Measurements from ENCODE around the gene ARL3.
"Not testable (repeated sequence)": the region's sequence is repeated elsewhere in the genome, so short reads cannot be mapped to it uniquely, and the experiment has no call there.

The ARL3 gene

GRCh38 chr10:102721954-102722353 lies 7.8 kb upstream of the ARL3 start:
- Mint-ChIP-seq H3K27me3 (no peaks in the 10 kb centered on the region), H3K4me1 (ENCODE audit: low read depth) (peaks cover 31% of the 10 kb centered on the region), H3K9me3 (ENCODE audit: low read depth) (no peaks in the 10 kb centered on the region), H3K36me3 (peaks cover 8% of the 10 kb centered on the region), H3K27ac (no peak overlapping the region), H3K4me3 (no peak overlapping the region)

- Mint-ChIP-seq H3K9me3 (ENCODE audit: low read depth) (no peaks in the 10 kb centered on the region), H3K27ac (no peak overlapping the region), H3K4me3 (no peak overlapping the region), H3K27me3 (no peaks in the 10 kb centered on the region), H3K36me3 (peaks cover 10% of the 10 kb centered on the region), H3K4me1 (ENCODE audit: low read depth) (peaks cover 40% of the 10 kb centered on the region)
These were observed 6.6 kb upstream of the ARL3 start for GRCh38 chr10:102720775-102721301.

GRCh38 chr10:102720337-102720736 lies 6.1 kb upstream of the ARL3 start:
- Mint-ChIP-seq H3K4me1 (ENCODE audit: low read depth) (peaks cover 42% of the 10 kb centered on the region), H3K27me3 (no peaks in the 10 kb centered on the region), H3K4me3 (no peak overlapping the region), H3K36me3 (peaks cover 10% of the 10 kb centered on the region), H3K27ac (no peak overlapping the region), H3K9me3 (ENCODE audit: low read depth) (no peaks in the 10 kb centered on the region)

- H3K27me3 Mint-ChIP-seq: no peaks in the 10 kb centered on the region
- peaks cover 50% of the 10 kb centered on the region for H3K4me1 Mint-ChIP-seq (ENCODE audit: low read depth)
- H3K27ac Mint-ChIP-seq: peak overlapping the region; percentile 66
- H3K36me3 Mint-ChIP-seq: peaks cover 6% of the 10 kb centered on the region
- peak overlapping the region; percentile 35 for H3K4me3 Mint-ChIP-seq
- H3K9me3 Mint-ChIP-seq (ENCODE audit: low read depth): no peaks in the 10 kb centered on the region
These were observed 4.0 kb upstream of the ARL3 start for GRCh38 chr10:102718220-102718619.

- not testable (repeated sequence) for H3K9me3 Mint-ChIP-seq (ENCODE audit: low read depth); H3K36me3 Mint-ChIP-seq; H3K27me3 Mint-ChIP-seq
- peak overlapping the region; percentile 16 for H3K27ac Mint-ChIP-seq
- peaks cover 58% of the 10 kb centered on the region for H3K4me1 Mint-ChIP-seq (ENCODE audit: low read depth)
- H3K4me3 Mint-ChIP-seq: peak overlapping the region; percentile 38
These were observed 2.8 kb upstream of the ARL3 start for GRCh38 chr10:102716900-102717565.

GRCh38 chr10:102715880-102716279 lies 1.7 kb upstream of the ARL3 start:
- Mint-ChIP-seq H3K36me3 (peaks cover 6% of the 10 kb centered on the region), H3K27ac (peak overlapping the region; percentile 81), H3K27me3 (no peaks in the 10 kb centered on the region), H3K9me3 (ENCODE audit: low read depth) (no peaks in the 10 kb centered on the region), H3K4me3 (peak overlapping the region; percentile 91), H3K4me1 (ENCODE audit: low read depth) (peaks cover 54% of the 10 kb centered on the region)

- peak within 1 kb of the TSS; percentile 88 for H3K27ac Mint-ChIP-seq
- H3K36me3 Mint-ChIP-seq: peaks cover 6% of the 10 kb centered on the region
- peaks cover 51% of the 10 kb centered on the region for H3K4me1 Mint-ChIP-seq (ENCODE audit: low read depth)
- peak within 1 kb of the TSS; percentile 91 for H3K4me3 Mint-ChIP-seq
- no peaks in the 10 kb centered on the region for H3K27me3 Mint-ChIP-seq
- H3K9me3 Mint-ChIP-seq (ENCODE audit: low read depth): no peaks in the 10 kb centered on the region
These were observed 641 bp upstream of the ARL3 start, which contains the start of gene SFXN2 for GRCh38 chr10:102714621-102715455. Gene SFXN2 (plus strand): TSS chr10:102714636. CDS start chr10:102726637, 12,001 bp downstream.

- H3K4me3 Mint-ChIP-seq: peak overlapping the region; percentile 91
- no peaks in the 10 kb centered on the region for H3K9me3 Mint-ChIP-seq (ENCODE audit: low read depth)
- H3K27me3 Mint-ChIP-seq: no peaks in the 10 kb centered on the region
- peaks cover 44% of the 10 kb centered on the region for H3K4me1 Mint-ChIP-seq (ENCODE audit: low read depth)
- peaks cover 2% of the 10 kb centered on the region for H3K36me3 Mint-ChIP-seq
- peak overlapping the region; percentile 88 for H3K27ac Mint-ChIP-seq
These were observed 721 bp downstream of the ARL3 start for GRCh38 chr10:102713539-102713813.

- peak overlapping the region; percentile 91 for H3K4me3 Mint-ChIP-seq
- peaks cover 2% of the 10 kb centered on the region for H3K36me3 Mint-ChIP-seq
- no peaks in the 10 kb centered on the region for H3K9me3 Mint-ChIP-seq (ENCODE audit: low read depth)
- H3K4me1 Mint-ChIP-seq (ENCODE audit: low read depth): peaks cover 39% of the 10 kb centered on the region
- peak overlapping the region; percentile 88 for H3K27ac Mint-ChIP-seq
- H3K27me3 Mint-ChIP-seq: no peaks in the 10 kb centered on the region
These were observed 1.2 kb downstream of the ARL3 start for GRCh38 chr10:102712843-102713538.

GRCh38 chr10:102712089-102712488 lies 2.1 kb downstream of the ARL3 start:
- Mint-ChIP-seq H3K27ac (no peak overlapping the region), H3K27me3 (no peaks in the 10 kb centered on the region), H3K4me1 (ENCODE audit: low read depth) (peaks cover 34% of the 10 kb centered on the region), H3K36me3 (peaks cover 2% of the 10 kb centered on the region), H3K4me3 (peak overlapping the region; percentile 18), H3K9me3 (ENCODE audit: low read depth) (no peaks in the 10 kb centered on the region)

GRCh38 chr10:102710609-102711008 lies 3.6 kb downstream of the ARL3 start:
- Mint-ChIP-seq H3K4me1 (ENCODE audit: low read depth) (peaks cover 23% of the 10 kb centered on the region), H3K4me3 (no peak overlapping the region), H3K27ac (no peak overlapping the region)

GRCh38 chr10:102705531-102705930 lies 8.7 kb downstream of the ARL3 start:
- no peak overlapping the region for H3K27ac Mint-ChIP-seq
- no peak overlapping the region for H3K4me3 Mint-ChIP-seq
- H3K4me1 Mint-ChIP-seq (ENCODE audit: low read depth): peaks cover 10% of the 10 kb centered on the region
- H3K36me3 Mint-ChIP-seq: peaks cover 2% of the 10 kb centered on the region
- no peaks in the 10 kb centered on the region for H3K27me3 Mint-ChIP-seq
- no peaks in the 10 kb centered on the region for H3K9me3 Mint-ChIP-seq (ENCODE audit: low read depth)

More at GRCh38 chr10:102710609-102711008, 3.6 kb downstream of the ARL3 start:
- Mint-ChIP-seq H3K9me3 (ENCODE audit: low read depth) (no peaks in the 10 kb centered on the region), H3K27me3 (no peaks in the 10 kb centered on the region), H3K36me3 (no peaks in the 10 kb centered on the region)

- no peak overlapping the region for H3K4me3 Mint-ChIP-seq
- no peak overlapping the region for H3K27ac Mint-ChIP-seq
- H3K27me3 Mint-ChIP-seq: no peaks in the 10 kb centered on the region
- peaks cover 2% of the 10 kb centered on the region for H3K36me3 Mint-ChIP-seq
- H3K9me3 Mint-ChIP-seq (ENCODE audit: low read depth): no peaks in the 10 kb centered on the region
- H3K4me1 Mint-ChIP-seq (ENCODE audit: low read depth): peaks cover 10% of the 10 kb centered on the region
These were observed 9.3 kb downstream of the ARL3 start for GRCh38 chr10:102704915-102705314.

- peaks cover 10% of the 10 kb centered on the region for H3K4me1 Mint-ChIP-seq (ENCODE audit: low read depth)
- no peak overlapping the region for H3K27ac Mint-ChIP-seq
- H3K36me3 Mint-ChIP-seq: peaks cover 12% of the 10 kb centered on the region
- no peaks in the 10 kb centered on the region for H3K9me3 Mint-ChIP-seq (ENCODE audit: low read depth)
- no peaks in the 10 kb centered on the region for H3K27me3 Mint-ChIP-seq
- H3K4me3 Mint-ChIP-seq: no peak overlapping the region
These were observed 11.5 kb downstream of the ARL3 start for GRCh38 chr10:102702742-102703141.

GRCh38 chr10:102701796-102702195 lies 12.4 kb downstream of the ARL3 start:
- no peak overlapping the region for H3K27ac Mint-ChIP-seq
- H3K4me1 Mint-ChIP-seq (ENCODE audit: low read depth): peaks cover 6% of the 10 kb centered on the region
- H3K27me3 Mint-ChIP-seq: no peaks in the 10 kb centered on the region
- no peaks in the 10 kb centered on the region for H3K9me3 Mint-ChIP-seq (ENCODE audit: low read depth)
- no peak overlapping the region for H3K4me3 Mint-ChIP-seq
- H3K36me3 Mint-ChIP-seq: peaks cover 16% of the 10 kb centered on the region

All from activated naive CD8-positive, alpha-beta T cell (primary cell).